Subcutaneous adipose tissue (tissue), 4 donors: Measurements from ENCODE around the gene SFSWAP. TPM values are rescaled to one million over a fixed set of nuclear protein-coding genes. Genes with fewer than 3 reads are reported as not detected.

Source experiments
- CTCF ChIP-seq: fragments of 450-650 bp; IDR thresholded peaks from one replicate; pipeline ENCODE4 v1.5.1; 2016; ENCODE audit warnings: low read depth, mild to moderate bottlenecking, control low read depth, antibody characterized with exemption, moderate library complexity
- total RNA-seq, 4 donors: library from RNA; depleted of rRNA; stranded (reverse); fragments of >200 nt; gene quantifications; one replicate each; pipeline ENCODE4 v1.1.0, GENCODE V29; 2016

SFSWAP gene
- total RNA-seq, 4 donors from 2014 or later: 31.6 to 50.5 (median 42.0) TPM

GRCh38 chr12:131817241-131817640, 106.4 kb downstream of the SFSWAP start:
- TF ChIP-seq CTCF: no peak

- no peak for TF ChIP-seq CTCF
Observed at GRCh38 chr12:131818821-131819585, 108.1 kb downstream of the SFSWAP start.

- TF ChIP-seq CTCF: no peak
Observed at GRCh38 chr12:131824450-131824849, 113.6 kb downstream of the SFSWAP start.

GRCh38 chr12:131825146-131825892, 114.4 kb downstream of the SFSWAP start:
- no peak for TF ChIP-seq CTCF

GRCh38 chr12:131826097-131826928, 115.4 kb downstream of the SFSWAP start:
- TF ChIP-seq CTCF: no peak

GRCh38 chr12:131827961-131828534, 117.2 kb downstream of the SFSWAP start, which contains the start of gene MMP17:
TSS of gene MMP17 (plus strand) at chr12:131828393. CDS start at chr12:131828495, 102 bp downstream.
- TF ChIP-seq CTCF: no peak
